ENCODE measurements around the gene ENOX1. TPM values are rescaled to one million over a fixed set of nuclear protein-coding genes. Genes with fewer than 3 reads are reported as not detected.

Gene ENOX1
- total and polyA plus RNA-seq, 9 of the 15 experiments (the other 6 are each of a cell fraction or from before 2014, with no cell fraction given) = not detected

GRCh38 chr13:43196750-43197370 lies 589.9 kb downstream of the ENOX1 start:
- Histone ChIP-seq H3K27ac (ENCODE audit: extremely low read depth, low read depth, low read length) (no peak overlapping the region), H3K36me3 (ENCODE audit: control insufficient read depth, insufficient read depth, low read length) (no peaks in the 10 kb centered on the region), H3K27me3 (ENCODE audit: control insufficient read depth in 2 of 2, insufficient read depth in 2 of 2, low read length in 2 of 2) (no peaks in the 10 kb centered on the region), H3K4me2 (ENCODE audit: insufficient read depth, low read length) (no peak overlapping the region), H3K9ac (ENCODE audit: insufficient read depth in 1 of 2, low read depth in 2 of 2, low read length in 2 of 2) (no peak overlapping the region), H3K79me2 (ENCODE audit: control insufficient read depth, insufficient read depth, low read length) (no peaks in the 10 kb centered on the region), H3K9me3 (replicated peaks; ENCODE audit: control insufficient read depth, insufficient read depth, low read depth, low read length) (no peaks in the 10 kb centered on the region), H3K4me1 (replicated peaks in 1 of 2; ENCODE audit: control insufficient read depth in 2 of 2, insufficient read depth in 2 of 2, low read length in 2 of 2) (no peaks in the 10 kb centered on the region), H3K9me1 (ENCODE audit: control insufficient read depth, insufficient read depth, low read length) (no peaks in the 10 kb centered on the region), H3K4me3 (no peak overlapping the region), H2AFZ (ENCODE audit: low read depth, low read length) (no peak overlapping the region), H4K20me1 (replicated peaks; ENCODE audit: control insufficient read depth, insufficient read depth, low read length) (no peaks in the 10 kb centered on the region)
- FAIRE-seq (no peak), DNase-seq (ENCODE audit: extremely low read depth in 1 of 4, low spot score in 3 of 4) (no peak), ATAC-seq (no peak)
- intact Hi-C loops (cut with micrococcal nuclease) = no loop called here
- POLR2A ChIA-PET = no interaction called here
- BruUV-seq (replicated peaks) = no TSS peak
- in situ Hi-C loops (cut with MboI) = no loop called here
- 0% methylated on average over 3 of the region's 3 CpGs for WGBS (ENCODE audit: insufficient coverage, low coverage, missing lambda C conversion rate)
- no peak for TF ChIP-seq ZBED1 (IDR thresholded peaks at IDR 0.05)
- no peak for TF ChIP-seq CHAMP1 (IDR thresholded peaks at IDR 0.05)
- no peak for TF ChIP-seq TCF7 (IDR thresholded peaks at IDR 0.05; ENCODE audit: borderline replicate concordance)
- TF ChIP-seq MYNN (IDR thresholded peaks at IDR 0.05) = no peak
- no peak for TF ChIP-seq MYNN (CRISPR knock-in tag; IDR thresholded peaks at IDR 0.05)
- TF ChIP-seq ZNF395 (CRISPR knock-in tag; IDR thresholded peaks at IDR 0.05) = no peak
- no peak for TF ChIP-seq ZNF239 (CRISPR knock-in tag; IDR thresholded peaks at IDR 0.05)
- no peak for TF ChIP-seq STAG1 (CRISPR knock-in tag; IDR thresholded peaks at IDR 0.05; ENCODE audit: borderline replicate concordance)
- no peak for TF ChIP-seq NFE2L1 (tag; IDR thresholded peaks at IDR 0.05; ENCODE audit: borderline replicate concordance, low read depth)
- no peak for TF ChIP-seq ATF7 (IDR thresholded peaks at IDR 0.05)
- CTCF ChIA-PET (ENCODE audit: low intra/inter-chr PET ratio) = no interaction called here
